Right lobe of liver (tissue), 6 donors: ENCODE measurements around the gene OPCML. TPM values are rescaled to one million over a fixed set of nuclear protein-coding genes. Genes with fewer than 3 reads are reported as not detected.

ENCODE experiments used
- ATAC-seq, 4 donors: fragments of 200-7000 bp; cut with Tn5 transposase; one replicate each; pipeline ENCODE4 v1.9.1; 2020; ENCODE audit warnings: mild to moderate bottlenecking in 4 of 4, moderate library complexity in 4 of 4
- DNase-seq, 3 donors: peaks; one replicate each; pipeline ENCODE4 v3.0.0-alpha.2; 2020
- H3K27ac ChIP-seq, 3 donors: fragments of 200-600 bp; one replicate each; pipeline ENCODE4 v1.8.0; 2022
- H3K27me3 ChIP-seq, 2 donors: fragments of 200-600 bp; one replicate each; pipeline ENCODE4 v1.8.0; 2022
- H3K36me3 ChIP-seq, 4 donors: fragments of 200-600 bp; sonication (generic) in 1 of 4; one replicate each; pipeline versions ENCODE4 v1.5.1 to v1.8.0; 2017 to 2022; ENCODE audit warnings: control low read depth in 1 of 4
- H3K4me1 ChIP-seq, 4 donors: fragments of 200-600 bp; sonication (generic) in 1 of 4; one replicate each; pipeline versions ENCODE4 v1.5.1 to v1.8.0; 2017 to 2022; ENCODE audit warnings: control low read depth in 1 of 4
- H3K4me3 ChIP-seq, 3 donors: fragments of 200-600 bp; one replicate each; pipeline ENCODE4 v1.8.0; 2022
- H3K9me3 ChIP-seq, 4 donors: fragments of 200-600 bp; sonication (generic) in 1 of 4; one replicate each; pipeline versions ENCODE4 v1.5.1 to v1.8.0; 2017 to 2022; ENCODE audit warnings: control low read depth in 1 of 4
- POLR2A ChIP-seq: fragments of 450-650 bp; IDR thresholded peaks from one replicate; pipeline ENCODE4 v1.6.1; 2017; ENCODE audit warnings: antibody characterized with exemption, mild to moderate bottlenecking
- WGBS: methylation state at CpG from one replicate; pipeline ENCODE4 v1.1.6; 2018; ENCODE audit warnings: low coverage, low lambda C conversion rate; ENCODE audit not compliant: insufficient coverage; ENCODE audit errors: missing lambda C conversion rate; 5-methylcytosine and 5-hydroxymethylcytosine counted together
- intact Hi-C, 2 donors: fragments of 100-400 bp; cut with DNase I; formaldehyde crosslinking; loops; one replicate each; pipeline versions ENCODE4 v1.11.2 to v1.14.1; 2022
- total RNA-seq, 6 experiments: library from RNA; depleted of rRNA in 2 of 6; stranded (reverse); fragments of >200 nt in 2 of 6; fragmentation: NEBNext Ultra II Directional in 3 of 6; extraction: Animal tissue kit (Norgen Biotek cat#: 25700) in 3 of 6; gene quantifications; one replicate each; pipeline versions ENCODE4 v1.1.0 to v1.2.4, GENCODE V29; 2016 to 2023
- TF ChIP-seq, protein P1 (sequence below), 4 donors: fragments of 200-600 bp in 3 of 4; fragments of 450-650 bp in 1 of 4; IDR thresholded peaks; one replicate each; pipeline versions ENCODE4 v1.5.1 to v1.8.0; 2016 to 2022; ENCODE audit warnings: antibody characterized with exemption in 4 of 4, mild to moderate bottlenecking in 2 of 4
- donor health status: DM: no; HTN: yes; CAD: no.
- donor health status: DM: no; HTN: no; CAD: no.
- donor health status: DM: no; HTN: no; CAD: no.
- donor health status: DM: no; HTN: yes; CAD: no.
- donor health status: DM: no; HTN: yes; CAD: no.

Gene OPCML
- total RNA-seq, 6 experiments from 2014 or later: 0.11 TPM; not detected in 5

GRCh38 chr11:133253570-133253969 lies 278.7 kb downstream of the OPCML start:
- Histone ChIP-seq H3K4me3 (no peak overlapping the region), H3K4me1 (no peaks in the 10 kb centered on the region), H3K27me3 (no peaks in the 10 kb centered on the region), H3K36me3 (no peaks in the 10 kb centered on the region), H3K27ac (no peak overlapping the region), H3K9me3 (no peaks in the 10 kb centered on the region)
- no peak for DNase-seq
- intact Hi-C loops: no loop called here
- 60% methylated on average over 3 of the region's 3 CpGs for WGBS
- TF ChIP-seq, protein P1, sequence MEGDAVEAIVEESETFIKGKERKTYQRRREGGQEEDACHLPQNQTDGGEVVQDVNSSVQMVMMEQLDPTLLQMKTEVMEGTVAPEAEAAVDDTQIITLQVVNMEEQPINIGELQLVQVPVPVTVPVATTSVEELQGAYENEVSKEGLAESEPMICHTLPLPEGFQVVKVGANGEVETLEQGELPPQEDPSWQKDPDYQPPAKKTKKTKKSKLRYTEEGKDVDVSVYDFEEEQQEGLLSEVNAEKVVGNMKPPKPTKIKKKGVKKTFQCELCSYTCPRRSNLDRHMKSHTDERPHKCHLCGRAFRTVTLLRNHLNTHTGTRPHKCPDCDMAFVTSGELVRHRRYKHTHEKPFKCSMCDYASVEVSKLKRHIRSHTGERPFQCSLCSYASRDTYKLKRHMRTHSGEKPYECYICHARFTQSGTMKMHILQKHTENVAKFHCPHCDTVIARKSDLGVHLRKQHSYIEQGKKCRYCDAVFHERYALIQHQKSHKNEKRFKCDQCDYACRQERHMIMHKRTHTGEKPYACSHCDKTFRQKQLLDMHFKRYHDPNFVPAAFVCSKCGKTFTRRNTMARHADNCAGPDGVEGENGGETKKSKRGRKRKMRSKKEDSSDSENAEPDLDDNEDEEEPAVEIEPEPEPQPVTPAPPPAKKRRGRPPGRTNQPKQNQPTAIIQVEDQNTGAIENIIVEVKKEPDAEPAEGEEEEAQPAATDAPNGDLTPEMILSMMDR (IDR thresholded peaks at IDR 0.05): no peak
- TF ChIP-seq POLR2A: no peak
- no peak for ATAC-seq

DNA sequence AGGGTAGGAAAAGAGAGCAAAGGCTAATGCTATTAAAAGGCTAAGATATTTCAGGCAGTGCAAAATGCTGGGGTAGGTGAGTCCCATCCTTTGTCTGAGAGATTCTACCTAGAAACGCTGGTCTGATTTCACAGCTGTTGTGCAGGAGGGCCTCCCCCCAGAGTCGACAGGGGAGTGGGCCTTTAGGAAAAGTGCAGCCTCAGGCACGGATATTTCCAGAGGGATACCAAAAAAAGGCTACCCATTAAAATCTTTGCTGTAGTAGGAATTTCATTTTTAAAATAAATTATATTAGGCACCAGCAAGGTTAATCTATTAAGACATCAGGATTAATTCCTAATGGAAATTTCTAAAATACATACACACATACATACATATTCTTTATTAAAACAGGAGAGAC lies 280.5 kb downstream of the OPCML start:
- Histone ChIP-seq H3K4me1 (no peaks in the 10 kb centered on the region), H3K9me3 (no peaks in the 10 kb centered on the region), H3K36me3 (no peaks in the 10 kb centered on the region), H3K4me3 (no peak overlapping the region), H3K27me3 (no peaks in the 10 kb centered on the region), H3K27ac (no peak overlapping the region)
- DNase-seq (no peak), ATAC-seq (no peak)
- TF ChIP-seq, protein P1 (IDR thresholded peaks at IDR 0.05): no peak
- no peak for TF ChIP-seq POLR2A
- intact Hi-C loops: no loop called here
- WGBS: 56% methylated on average over 3 of the region's 3 CpGs

GRCh38 chr11:133249530-133249929 lies 282.8 kb downstream of the OPCML start:
- intact Hi-C loops: no loop called here
- no peak for DNase-seq
- H3K27me3 ChIP-seq: no peaks in the 10 kb centered on the region
- no peak overlapping the region for H3K27ac ChIP-seq
- TF ChIP-seq POLR2A: no peak
- TF ChIP-seq, protein P1 (IDR thresholded peaks at IDR 0.05): no peak
- no peaks in the 10 kb centered on the region for H3K36me3 ChIP-seq
- no peak overlapping the region for H3K4me3 ChIP-seq
- ATAC-seq: no peak
- 43% methylated on average over 6 of the region's 6 CpGs for WGBS
- no peaks in the 10 kb centered on the region for H3K9me3 ChIP-seq
- H3K4me1 ChIP-seq: no peaks in the 10 kb centered on the region

DNA sequence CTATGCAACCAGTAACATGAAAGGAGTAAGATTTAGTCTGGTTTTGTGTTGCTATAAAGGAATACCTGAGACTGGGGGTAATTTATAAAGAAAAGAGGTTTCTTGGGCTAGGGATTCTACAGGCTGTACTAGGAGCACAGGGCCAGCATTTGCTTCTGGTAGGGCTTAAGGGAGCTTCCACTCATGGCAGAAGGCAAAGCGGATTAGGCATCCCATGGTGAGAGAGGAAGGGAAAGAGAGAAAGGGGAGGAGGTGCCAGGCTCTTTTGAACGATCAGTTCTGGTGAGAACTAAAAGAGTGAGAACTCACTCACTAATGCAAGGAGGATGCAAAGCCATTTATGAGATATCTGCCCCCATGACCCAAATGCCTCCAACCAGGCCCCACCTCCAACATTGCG lies 283.2 kb downstream of the OPCML start:
- H3K4me1 ChIP-seq: no peaks in the 10 kb centered on the region
- no peak for DNase-seq
- H3K9me3 ChIP-seq: no peaks in the 10 kb centered on the region
- H3K27ac ChIP-seq: no peak overlapping the region
- ATAC-seq: no peak
- WGBS: 43% methylated on average over 3 of the region's 3 CpGs
- no peak for TF ChIP-seq POLR2A
- TF ChIP-seq, protein P1 (IDR thresholded peaks at IDR 0.05): no peak
- intact Hi-C loops: no loop called here
- no peaks in the 10 kb centered on the region for H3K36me3 ChIP-seq
- no peaks in the 10 kb centered on the region for H3K27me3 ChIP-seq
- H3K4me3 ChIP-seq: no peak overlapping the region

DNA sequence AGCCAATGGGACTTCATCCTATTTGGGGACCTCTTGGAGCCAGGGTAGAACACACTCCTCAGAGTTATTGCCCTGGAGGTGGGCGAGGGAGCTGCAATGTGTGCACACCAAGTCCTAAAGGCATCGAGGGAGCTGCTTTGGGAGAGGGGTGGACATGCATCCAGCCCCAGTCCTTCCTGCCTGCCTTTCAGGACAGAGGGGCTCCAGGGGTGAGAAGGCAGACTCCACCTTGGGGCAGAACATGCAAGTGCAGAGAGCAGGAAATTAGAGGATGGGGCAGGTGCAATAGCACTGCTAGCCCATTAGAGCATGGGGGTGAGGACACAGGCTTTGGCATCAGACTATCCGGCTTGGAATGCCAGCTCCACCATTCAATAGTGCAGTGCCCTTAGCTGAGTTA lies 288.5 kb downstream of the OPCML start:
- Histone ChIP-seq H3K4me3 (no peak overlapping the region), H3K9me3 (no peaks in the 10 kb centered on the region), H3K27ac (no peak overlapping the region), H3K36me3 (no peaks in the 10 kb centered on the region), H3K4me1 (no peaks in the 10 kb centered on the region), H3K27me3 (no peaks in the 10 kb centered on the region)
- ATAC-seq (no peak), DNase-seq (no peak)
- no peak for TF ChIP-seq POLR2A
- TF ChIP-seq, protein P1 (IDR thresholded peaks at IDR 0.05): no peak
- intact Hi-C loops: no loop called here
- 59% methylated on average over 3 of the region's 3 CpGs for WGBS
